GM19043 (cell line): ENCODE data around the gene VPS13A.
A peak's percentile ranks its signal among the peaks of the same experiment; 100 is the strongest.
"Not testable (repeated sequence)": the region's sequence is repeated elsewhere in the genome, so short reads cannot be mapped to it uniquely, and the experiment has no call there.

Experiments used
- ATAC-seq: cut with Tn5 transposase; IDR thresholded peaks from one replicate; pipeline ENCODE4 v1.9.1; 2021; ENCODE audit warnings: low read depth; ENCODE audit not compliant: unreplicated experiment

Gene VPS13A

DNA sequence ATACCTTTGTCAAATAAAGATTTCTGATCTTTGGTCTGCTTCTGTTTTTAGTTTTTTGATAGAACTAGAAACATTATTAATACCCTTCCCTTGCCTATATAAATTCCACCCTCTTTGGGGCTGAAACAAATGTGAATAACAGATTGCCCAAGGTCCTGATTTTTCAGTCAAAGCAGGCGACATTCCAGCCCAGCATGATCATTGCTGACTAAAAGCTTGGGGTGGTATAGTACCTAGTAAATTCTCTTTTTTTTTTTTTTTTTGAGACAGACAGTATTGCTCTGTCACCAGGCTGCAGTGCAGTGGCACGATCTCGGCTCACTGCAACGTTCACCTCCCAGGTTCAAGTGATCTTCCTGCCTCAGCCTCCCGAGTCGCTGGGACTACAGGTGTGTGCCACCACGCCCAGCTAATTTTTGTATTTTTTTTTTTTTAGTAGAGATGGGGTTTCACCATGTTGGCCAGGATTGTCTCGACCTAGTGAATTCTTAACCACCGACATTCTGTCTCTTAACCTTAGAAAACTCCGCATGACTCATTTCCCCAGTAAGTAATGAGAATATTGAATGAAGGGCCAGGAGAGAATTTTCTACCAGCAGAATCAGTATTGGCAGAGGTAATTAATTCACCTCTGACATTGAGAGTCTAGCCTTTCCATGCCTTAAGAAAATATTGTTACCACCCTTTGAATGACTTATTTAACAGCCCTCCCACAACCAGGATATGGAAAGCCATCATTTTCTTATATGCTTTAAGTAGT is 244.4 kb downstream of the VPS13A start:
- ATAC-seq = no peak

DNA sequence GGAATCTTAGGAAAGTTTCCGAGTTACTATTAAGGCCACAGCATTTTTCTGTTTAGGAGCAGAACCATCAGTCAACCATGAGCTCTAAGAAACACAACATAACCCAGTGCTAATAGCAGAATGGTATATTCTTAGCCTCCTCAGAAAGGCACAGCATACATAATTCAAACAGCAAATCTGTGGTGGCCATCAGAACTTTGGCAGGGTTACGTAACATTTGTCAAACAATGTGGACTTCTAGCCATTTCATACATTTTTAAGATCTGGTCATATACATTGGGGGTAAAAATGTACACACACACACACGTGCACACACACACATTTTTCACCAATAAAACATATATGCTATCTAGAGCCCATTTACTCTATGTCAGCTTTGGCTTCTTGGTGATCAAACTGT is 245.6 kb downstream of the VPS13A start:
- no peak for ATAC-seq

DNA sequence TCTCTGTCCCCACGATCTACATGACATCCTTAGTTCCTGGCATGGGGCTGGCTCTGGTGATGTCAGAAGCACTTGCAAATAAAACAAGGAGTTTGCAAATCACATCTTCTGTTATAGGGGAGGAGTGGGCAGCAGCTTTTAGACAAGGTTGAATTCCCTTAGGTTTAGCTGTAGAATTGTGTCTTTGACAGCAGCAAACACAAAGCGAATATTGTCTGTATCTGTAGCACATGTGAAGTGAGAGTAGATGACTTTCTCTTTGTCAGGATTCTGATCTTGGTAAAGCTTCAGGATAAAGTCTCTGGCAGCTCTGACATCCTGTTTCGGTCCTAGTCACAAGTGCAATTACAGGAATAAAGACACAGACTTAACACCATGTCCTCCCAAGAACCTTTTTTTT is 246.5 kb downstream of the VPS13A start:
- no peak for ATAC-seq

DNA sequence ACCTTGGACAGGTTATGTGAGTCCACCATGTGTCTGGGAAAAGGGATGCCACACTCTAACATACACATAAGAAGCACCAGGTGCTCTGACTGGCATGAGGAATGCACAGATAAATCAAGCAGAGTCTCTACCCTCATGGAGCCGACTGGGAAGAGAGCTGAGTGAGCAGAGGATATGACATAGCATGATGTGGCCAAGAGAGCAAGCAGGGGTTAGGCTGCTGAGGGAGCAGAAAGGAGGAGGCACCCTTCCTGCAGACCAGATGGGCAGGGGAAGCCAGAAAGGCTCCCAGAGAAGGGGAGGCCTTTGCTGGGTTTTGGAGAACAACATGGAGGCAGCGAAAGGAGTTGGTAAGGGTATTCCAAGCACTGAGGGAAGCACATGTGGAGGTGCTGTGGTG is 247.7 kb downstream of the VPS13A start:
- ATAC-seq = no peak

DNA sequence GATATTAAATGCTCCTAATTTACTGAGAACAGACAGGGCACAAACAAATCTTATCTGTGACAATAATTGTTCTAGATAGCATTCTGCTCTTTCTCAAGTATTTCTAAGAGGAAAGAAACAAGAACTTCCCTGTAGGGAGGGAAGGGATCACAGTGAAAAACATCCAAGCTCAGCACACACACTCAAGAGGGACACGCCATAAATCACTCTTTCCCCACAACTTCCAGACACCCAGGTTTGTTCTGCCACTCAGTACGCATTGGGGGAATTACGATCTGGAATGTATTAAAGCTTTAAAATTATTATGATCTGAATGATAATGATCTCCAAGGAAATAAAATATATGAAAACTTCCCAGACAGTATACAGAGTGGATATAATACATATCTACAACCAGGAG is 249.4 kb downstream of the VPS13A start:
- ATAC-seq = no peak

DNA sequence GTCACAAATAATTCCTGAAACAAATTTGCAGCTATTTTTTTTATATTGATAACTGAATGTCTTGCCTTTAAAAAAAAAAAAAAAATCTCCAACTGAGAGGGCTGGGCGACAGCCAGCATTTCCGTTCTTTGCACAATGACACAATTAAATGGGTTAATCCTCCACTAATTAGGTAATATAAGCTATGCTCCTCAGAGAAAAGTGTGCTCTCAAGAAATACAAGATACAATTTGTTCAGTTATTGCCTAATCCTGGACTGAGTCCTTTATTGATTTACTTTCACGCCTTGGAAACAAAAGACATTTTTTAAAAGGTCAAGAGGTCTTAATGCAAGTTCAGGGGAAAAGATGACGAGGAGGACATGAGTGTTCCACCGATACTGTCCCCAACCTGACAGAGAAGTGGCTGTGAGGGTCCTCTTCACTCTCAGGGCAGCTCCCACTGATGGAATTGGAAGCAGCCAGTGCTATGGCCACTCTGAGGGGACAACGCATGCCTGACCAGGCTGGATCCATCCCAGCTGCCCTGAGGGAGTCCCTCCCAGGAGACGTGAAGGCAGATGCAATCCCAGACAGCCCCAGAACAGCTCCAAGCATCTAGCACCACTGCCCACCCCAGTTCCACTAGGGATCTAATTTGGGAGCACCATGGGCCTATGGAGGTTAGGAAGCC is 250.1 kb downstream of the VPS13A start:
- ATAC-seq = no peak

DNA sequence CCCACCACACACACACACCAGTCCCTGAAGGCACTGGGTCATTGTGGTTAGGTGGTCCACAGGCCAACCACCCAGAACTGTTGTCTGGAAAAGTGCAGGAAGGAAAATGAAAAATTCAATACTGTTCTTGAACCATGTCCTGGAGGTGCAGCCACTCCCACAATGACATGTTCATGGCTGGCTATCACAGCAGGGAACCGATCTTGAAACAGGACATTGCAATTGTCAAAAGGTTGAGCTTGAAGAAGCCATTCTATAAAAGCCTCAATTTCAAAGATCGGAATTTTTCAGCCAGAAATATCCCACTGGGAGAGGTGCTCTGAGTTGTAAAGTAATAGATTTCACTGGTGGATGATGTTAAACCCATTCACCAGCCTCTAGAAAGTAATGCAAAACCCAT is 252.6 kb downstream of the VPS13A start:
- ATAC-seq = no peak

DNA sequence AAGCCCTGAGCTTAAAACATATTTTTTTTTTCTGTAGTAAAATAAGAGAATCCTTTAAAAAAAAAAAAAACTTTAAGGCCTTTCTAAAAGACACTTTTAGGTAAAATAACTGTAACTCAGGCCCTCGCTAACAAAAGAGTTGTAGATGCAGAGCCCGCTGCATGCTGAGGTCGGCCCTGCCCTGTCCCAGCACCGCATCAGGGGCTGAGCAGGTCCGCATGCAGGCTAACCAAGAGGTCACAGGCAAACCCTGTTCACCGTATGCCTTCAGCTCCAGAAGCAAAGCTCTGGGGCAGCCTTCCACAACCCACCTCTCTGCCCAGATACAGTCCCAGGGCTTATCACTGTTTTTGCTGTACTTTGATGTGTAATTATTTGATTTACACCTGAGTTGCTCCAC is 254.7 kb downstream of the VPS13A start:
- ATAC-seq = no peak

DNA sequence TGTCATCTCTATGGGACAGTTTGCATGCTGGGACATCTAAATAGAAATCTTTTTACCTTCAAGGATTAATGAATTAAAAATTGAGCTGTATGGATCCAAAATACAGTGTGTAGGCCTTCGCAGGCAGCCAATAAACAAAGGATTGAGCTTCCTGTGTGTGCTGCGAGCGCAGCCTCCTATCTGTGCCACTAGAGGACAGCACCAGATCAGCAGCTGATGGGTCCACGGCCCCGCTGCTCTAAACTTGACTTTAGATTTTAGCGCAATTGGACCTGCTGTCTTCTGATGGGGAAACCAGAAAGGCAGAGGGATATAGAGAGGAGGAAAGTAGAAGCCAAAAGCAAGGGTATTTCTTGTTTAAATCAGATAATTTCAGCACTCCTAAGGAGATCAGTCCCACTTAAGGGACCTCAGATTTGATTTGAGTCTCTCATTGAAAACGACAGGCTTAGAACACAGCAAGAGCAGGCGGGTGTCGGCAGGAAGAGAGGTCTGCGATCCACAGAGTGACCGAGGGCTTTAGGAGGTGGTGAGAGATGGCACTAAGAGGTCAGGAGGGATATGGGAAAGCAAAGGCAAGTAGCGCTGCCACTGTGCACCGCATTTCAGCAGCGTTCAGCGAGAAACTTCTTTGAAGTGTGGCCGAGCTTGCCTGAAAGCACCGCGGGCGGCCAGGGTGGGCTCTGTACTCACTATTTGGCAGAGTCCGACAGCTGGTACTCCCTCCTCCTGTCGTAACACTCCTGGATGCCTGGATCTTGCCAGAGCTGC is 256.5 kb downstream of the VPS13A start:
- peak; percentile 87 for ATAC-seq

DNA sequence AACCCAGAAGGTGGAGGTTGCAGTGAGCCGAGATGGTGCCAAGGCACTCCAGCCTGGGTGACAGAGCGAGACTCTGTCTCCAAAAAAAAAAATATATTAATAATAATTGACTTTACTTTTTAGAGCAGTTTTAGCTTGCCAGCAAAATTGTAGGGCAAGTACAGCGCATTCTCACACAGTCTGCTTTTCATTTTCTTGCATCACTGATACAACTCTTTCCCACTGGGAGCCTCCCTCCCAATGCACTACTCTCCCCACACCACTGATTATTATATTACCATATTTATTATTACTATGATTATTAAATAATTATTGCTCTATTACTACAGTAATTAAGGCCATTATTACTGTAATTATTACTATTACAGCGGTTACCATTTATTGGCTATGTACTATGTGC is 257.9 kb downstream of the VPS13A start:
- ATAC-seq = no peak

DNA sequence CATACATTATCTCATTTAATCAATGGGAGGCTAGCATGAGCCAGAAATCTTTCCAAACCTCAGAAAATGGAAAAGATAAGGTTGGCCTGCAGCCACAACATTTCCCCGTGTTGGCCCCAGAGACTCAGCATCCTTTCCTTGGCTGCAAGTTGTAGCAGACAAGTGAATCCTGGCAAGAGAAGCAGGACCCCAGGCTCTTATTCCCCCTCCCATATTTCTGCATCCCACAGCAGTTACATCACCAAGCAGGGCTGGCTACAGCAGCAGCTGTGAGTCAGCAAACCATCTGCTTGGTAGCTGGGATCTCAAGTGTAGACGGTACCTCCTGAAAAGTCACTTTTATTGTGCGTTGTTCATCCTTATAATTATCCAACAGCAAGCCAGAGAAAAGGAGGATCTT is 258.4 kb downstream of the VPS13A start:
- no peak for ATAC-seq

DNA sequence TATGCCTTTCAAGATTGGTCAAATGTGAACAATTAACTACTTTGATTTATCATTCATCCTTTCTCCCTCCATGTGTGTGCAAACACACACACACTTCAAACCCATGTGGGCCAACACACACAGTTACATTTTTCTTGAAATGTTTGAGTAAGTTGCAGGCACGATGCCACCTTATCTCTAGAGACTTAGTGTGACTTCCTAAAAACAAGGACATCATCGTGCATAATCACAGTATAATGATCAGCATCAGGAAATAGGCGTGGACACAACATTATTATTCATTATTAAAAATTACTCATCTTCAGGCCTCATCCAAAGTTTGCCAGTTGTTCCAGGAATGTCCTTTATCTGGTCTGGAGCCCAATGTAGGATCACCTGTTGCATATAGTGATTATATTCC is 261.3 kb downstream of the VPS13A start:
- ATAC-seq = no peak

DNA sequence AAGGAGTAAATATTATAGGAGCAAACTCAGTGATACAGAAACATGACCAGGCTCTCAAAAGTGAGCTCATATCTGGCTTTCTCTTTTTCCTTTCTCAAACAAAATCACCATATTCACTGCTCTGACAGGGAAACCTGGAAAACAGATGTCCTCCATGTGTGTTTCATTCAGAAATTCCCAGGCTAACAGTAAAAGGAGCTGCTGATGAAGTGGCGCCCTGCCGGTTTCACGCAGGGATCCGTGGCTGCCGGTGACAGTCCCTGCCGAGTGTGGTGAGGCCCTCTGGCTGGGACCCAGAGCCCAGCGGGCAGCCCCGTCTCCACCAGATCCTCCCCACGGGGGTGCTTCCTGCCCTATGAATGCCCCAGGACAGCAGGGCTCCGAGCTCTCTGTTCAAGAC is 262.7 kb downstream of the VPS13A start:
- ATAC-seq = no peak

DNA sequence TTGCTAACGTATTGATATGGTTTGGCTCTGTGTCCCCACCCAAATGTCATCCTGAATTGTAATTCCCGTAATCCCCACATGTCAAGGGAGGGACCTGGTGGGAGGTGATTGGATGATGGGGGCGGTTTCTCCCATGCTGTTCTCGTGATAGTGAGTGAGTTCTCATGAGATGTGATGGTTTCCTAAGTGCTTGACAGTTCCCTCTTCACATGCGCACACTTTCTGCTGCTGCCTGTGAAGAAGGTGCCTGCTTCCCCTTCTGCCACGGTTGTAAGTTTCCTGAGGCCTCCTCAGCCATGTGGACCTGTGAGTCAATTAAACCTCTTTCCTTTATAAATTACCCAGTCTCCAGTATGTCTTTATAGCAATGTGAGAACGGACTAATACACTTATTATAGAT is 263.8 kb downstream of the VPS13A start:
- ATAC-seq = not testable (repeated sequence)

DNA sequence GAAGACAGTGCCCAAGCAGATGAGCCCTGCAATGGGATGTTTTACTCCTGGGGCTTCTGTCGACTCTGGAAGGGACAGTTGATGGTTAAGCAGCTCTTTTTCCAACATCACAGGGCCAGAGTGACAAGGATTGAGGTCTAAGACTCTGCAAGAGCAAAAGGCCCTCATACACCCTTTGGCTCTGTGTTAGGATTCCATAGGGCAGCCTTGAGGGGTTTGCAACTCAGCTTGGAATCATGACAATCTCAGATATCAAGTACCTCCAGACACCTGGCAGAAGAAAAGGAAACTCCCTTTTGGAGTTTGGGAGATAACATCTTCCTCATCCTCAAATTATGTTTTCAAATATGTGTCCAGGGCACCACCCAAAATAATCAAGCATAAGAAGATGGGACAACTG is 265.1 kb downstream of the VPS13A start:
- ATAC-seq = no peak

DNA sequence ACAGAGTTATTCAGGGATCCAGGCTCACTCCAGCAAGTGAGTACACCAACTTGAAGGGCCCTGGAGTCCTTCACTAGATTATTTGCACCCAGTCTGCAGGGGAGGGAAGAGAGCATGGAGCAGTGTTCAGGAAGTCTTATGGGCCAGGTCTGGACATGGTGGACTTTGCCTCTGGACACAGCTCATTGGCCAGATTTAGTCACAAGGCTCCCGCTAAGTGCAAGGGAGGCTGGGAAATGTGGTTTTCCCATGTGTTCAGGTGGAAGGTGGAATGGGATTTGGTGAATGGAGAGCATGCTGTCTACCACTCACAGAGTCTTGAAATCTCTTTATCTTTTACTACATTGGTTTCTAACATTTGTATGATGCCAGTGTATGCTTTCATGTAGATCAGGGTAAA is 270.3 kb downstream of the VPS13A start:
- ATAC-seq = no peak

DNA sequence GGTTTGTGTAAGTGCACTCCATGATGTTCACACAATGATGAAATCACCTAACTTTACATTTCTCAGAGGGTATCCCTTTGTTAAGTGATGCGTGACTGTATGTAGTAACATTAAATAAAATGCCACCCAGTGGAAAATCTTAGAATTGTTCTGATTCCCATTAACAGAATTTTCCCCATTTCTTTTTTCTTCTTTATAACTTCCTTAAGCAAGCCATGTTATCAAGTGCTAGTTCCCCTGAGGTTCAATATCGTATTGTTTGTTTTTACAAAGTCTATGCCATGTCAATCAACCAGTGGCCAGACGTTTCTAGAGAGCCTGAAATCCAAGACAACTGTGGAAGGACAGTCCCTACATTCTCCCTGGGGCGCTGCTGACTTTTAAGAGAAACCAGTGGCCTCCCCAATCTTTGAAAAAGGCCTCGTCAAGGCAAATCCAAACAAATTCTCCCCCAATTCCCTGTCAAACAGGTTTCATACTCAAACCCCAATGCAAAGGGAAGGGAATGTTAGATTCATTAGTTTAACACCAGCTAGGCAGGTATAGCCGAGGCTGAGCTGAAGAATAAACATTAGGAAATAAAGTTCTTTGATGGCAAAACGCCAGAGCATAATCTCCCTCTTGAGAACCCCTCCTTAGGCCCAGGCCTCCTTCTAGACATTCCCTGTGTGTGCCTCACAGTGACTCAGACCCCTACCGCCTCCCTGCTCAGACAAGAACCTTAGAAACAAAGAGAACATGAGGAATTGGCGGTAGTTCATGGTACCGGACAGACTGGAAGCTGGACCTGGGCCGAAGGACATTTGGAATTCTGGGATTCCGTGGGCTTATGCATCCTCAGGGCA is 272.1 kb downstream of the VPS13A start:
- no peak for ATAC-seq

DNA sequence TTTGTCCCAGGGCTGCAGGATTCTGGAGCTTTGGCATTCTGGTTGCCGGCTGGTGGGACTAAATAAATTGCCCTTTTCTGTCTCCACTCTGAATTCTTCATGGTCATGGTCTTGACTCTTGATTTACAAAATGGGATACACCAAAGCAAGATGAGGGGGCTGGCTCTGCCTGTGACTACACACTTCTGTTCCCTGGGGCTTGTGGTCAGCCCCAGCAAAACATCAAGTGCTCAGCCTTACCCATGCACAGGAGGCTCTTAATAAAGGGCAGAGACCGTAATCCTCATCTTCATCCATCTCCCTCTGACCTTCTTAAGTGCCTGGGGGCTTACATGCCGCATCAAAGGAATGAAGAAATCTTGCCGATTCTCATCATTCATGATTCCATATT is 272.7 kb downstream of the VPS13A start:
- ATAC-seq = no peak

DNA sequence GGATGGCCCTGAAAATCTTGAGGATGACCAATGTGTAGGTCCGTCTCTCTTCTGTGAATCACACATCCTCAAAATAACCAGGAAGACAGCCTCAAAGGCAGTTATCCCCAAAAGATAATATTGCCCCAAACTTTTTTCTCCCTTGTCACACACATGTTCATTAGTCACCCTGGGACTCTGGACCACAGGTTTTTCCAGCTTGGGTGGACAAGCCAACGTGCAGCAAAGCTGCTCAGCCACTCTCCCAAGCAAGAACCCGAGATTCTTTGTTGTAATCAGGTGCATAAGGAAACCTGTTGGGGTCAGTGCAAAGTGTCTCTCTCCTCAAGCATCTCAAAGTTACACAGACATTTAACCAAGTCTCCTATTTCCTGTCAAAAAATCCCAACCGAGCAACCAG is 274.2 kb downstream of the VPS13A start:
- ATAC-seq = no peak

DNA sequence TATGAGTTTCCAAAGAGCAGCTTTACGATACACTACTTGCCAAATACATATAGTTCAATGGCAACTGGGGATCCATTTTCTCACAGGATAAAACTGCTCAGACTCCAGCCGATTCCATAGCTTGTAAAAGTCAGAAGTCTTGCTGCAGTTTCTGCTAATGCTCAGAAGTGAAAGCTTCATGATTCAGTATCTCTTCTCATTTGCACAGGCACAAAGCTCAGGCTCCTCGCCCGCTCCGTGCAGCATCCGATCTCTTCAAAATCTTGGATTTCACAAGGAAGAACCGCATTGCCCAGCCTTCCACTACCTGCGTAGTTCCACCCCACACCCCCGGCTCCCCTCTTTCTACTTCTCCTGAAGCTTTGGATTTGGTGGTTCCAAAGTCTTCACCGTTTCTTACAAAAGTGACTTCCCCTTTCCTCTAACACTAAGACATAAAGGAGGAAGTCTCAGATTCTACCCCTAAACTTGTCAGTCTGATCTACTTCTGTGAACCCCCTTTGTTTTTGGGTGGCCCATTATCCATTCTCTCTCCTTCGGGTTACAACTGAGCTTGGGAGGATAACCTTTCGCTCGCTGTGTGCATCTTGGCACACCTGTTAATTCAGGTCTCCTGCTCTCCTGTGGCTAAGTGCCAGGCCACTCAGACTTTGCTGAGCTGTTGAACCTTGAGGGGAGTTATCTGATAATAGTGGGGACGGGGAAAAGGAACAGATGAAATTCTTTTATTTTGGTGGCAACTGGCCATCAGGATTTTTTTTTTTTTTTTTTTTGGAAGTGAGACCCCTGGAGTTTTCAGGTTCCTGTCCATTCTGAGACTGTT is 276.7 kb downstream of the VPS13A start:
- ATAC-seq = no peak
